CD4-positive, alpha-beta T cell treated with Interferon gamma for 1 hour (primary cell): ENCODE data around the gene COL6A5.
"Not testable (repeated sequence)": the region's sequence is repeated elsewhere in the genome, so short reads cannot be mapped to it uniquely, and the experiment has no call there.

Experiments
- DNase-seq: peaks from one replicate; pipeline ENCODE4 v3.0.0-alpha.2; 2020

COL6A5 gene

GRCh38 chr3:130345487-130346079 is at the start of gene COL6A5:
Gene COL6A5 (plus strand): TSS chr3:130345672. CDS start chr3:130373639, 27,967 bp downstream.
- no peak for DNase-seq

- no peak for DNase-seq
These were observed 45.9 kb upstream of the COL6A5 start for GRCh38 chr3:130299531-130299930.

GRCh38 chr3:130300888-130301287 is 44.6 kb upstream of the COL6A5 start:
- no peak for DNase-seq

GRCh38 chr3:130310109-130310508 is 35.4 kb upstream of the COL6A5 start:
- DNase-seq = no peak

GRCh38 chr3:130312374-130312773 is 33.1 kb upstream of the COL6A5 start:
- DNase-seq = no peak

- DNase-seq = no peak
These were observed 29.3 kb upstream of the COL6A5 start for GRCh38 chr3:130316169-130316568.

GRCh38 chr3:130323503-130323902 is 22.0 kb upstream of the COL6A5 start:
- no peak for DNase-seq

- no peak for DNase-seq
These were observed 4.7 kb upstream of the COL6A5 start for GRCh38 chr3:130340766-130341165.

- no peak for DNase-seq
These were observed 4.1 kb upstream of the COL6A5 start for GRCh38 chr3:130341388-130341787.

- DNase-seq = no peak
These were observed 3.6 kb upstream of the COL6A5 start for GRCh38 chr3:130341882-130342281.

- no peak for DNase-seq
These were observed 2.4 kb upstream of the COL6A5 start for GRCh38 chr3:130342821-130343661.

- not testable (repeated sequence) for DNase-seq
These were observed 2.8 kb downstream of the COL6A5 start for GRCh38 chr3:130348258-130348657.

- DNase-seq = peak; percentile 6
These were observed 9.0 kb downstream of the COL6A5 start for GRCh38 chr3:130354430-130354829.

GRCh38 chr3:130374033-130374432 is 28.6 kb downstream of the COL6A5 start:
- DNase-seq = no peak

- DNase-seq = no peak
These were observed 29.4 kb downstream of the COL6A5 start for GRCh38 chr3:130374908-130375307.

- no peak for DNase-seq
These were observed 32.6 kb downstream of the COL6A5 start for GRCh38 chr3:130377960-130378676.

GRCh38 chr3:130378677-130379191 is 33.3 kb downstream of the COL6A5 start:
- DNase-seq = no peak

GRCh38 chr3:130379274-130379673 is 33.8 kb downstream of the COL6A5 start:
- no peak for DNase-seq

- no peak for DNase-seq
These were observed 34.9 kb downstream of the COL6A5 start for GRCh38 chr3:130380398-130380797.

- no peak for DNase-seq
These were observed 38.0 kb downstream of the COL6A5 start for GRCh38 chr3:130383424-130383823.

GRCh38 chr3:130384476-130385025 is 39.1 kb downstream of the COL6A5 start:
- DNase-seq = no peak

- DNase-seq = no peak
These were observed 41.3 kb downstream of the COL6A5 start for GRCh38 chr3:130386604-130387263.
